NCI-H2196 (cell line): ENCODE measurements around the gene ZNF616.
"Not testable (repeated sequence)": the region's sequence is repeated elsewhere in the genome, so short reads cannot be mapped to it uniquely, and the experiment has no call there.

Source experiments
- DNase-seq: peaks from one replicate; lab custom pipeline; 2025; ENCODE audit not compliant: unreplicated experiment; lab: John Stamatoyannopoulos, UW

ZNF616 gene

GRCh38 chr19:52110780-52111179 is 29.0 kb downstream of the ZNF616 start:
- no peak for DNase-seq

GRCh38 chr19:52102782-52103181 is 37.0 kb downstream of the ZNF616 start:
- DNase-seq = no peak

- no peak for DNase-seq
Observed at GRCh38 chr19:52101866-52102562, 37.7 kb downstream of the ZNF616 start.

- no peak for DNase-seq
Observed at GRCh38 chr19:52099497-52100138, 40.1 kb downstream of the ZNF616 start.

GRCh38 chr19:52096416-52096815 is 43.3 kb downstream of the ZNF616 start:
- not testable (repeated sequence) for DNase-seq

GRCh38 chr19:52095172-52096014 is 44.3 kb downstream of the ZNF616 start, which contains the start of gene ZNF841:
Gene ZNF841 (minus strand): TSS chr19:52095765. CDS start chr19:52084801, 10,964 bp downstream.
- DNase-seq = peak; percentile 89

GRCh38 chr19:52094526-52095130 is 45.1 kb downstream of the ZNF616 start:
- no peak for DNase-seq

GRCh38 chr19:52086481-52086880 is 53.3 kb downstream of the ZNF616 start:
- DNase-seq = no peak

GRCh38 chr19:52070496-52070895 is 69.2 kb downstream of the ZNF616 start:
- no peak for DNase-seq

- no peak for DNase-seq
Observed at GRCh38 chr19:52069653-52070052, 70.1 kb downstream of the ZNF616 start.

- DNase-seq = no peak
Observed at GRCh38 chr19:52066258-52066863, 73.4 kb downstream of the ZNF616 start.

GRCh38 chr19:52065399-52065798 is 74.3 kb downstream of the ZNF616 start:
- no peak for DNase-seq
